Activated T-cell treated with anti-CD3 and anti-CD28 coated beads, Interleukin-2, amount 50 U/mL, for 1 hour (primary cell): ENCODE data around the gene NDUFS6.

Experiments
- DNase-seq: peaks from one replicate; pipeline ENCODE4 v3.0.0-alpha.2; 2020

The NDUFS6 gene

GRCh38 chr5:1818784-1819183 lies 17.6 kb downstream of the NDUFS6 start:
- DNase-seq = no peak

GRCh38 chr5:1819458-1819857 lies 18.3 kb downstream of the NDUFS6 start:
- no peak for DNase-seq

GRCh38 chr5:1820381-1820780 lies 19.2 kb downstream of the NDUFS6 start:
- DNase-seq = no peak

GRCh38 chr5:1820926-1821325 lies 19.7 kb downstream of the NDUFS6 start:
- DNase-seq = no peak

GRCh38 chr5:1821862-1822261 lies 20.7 kb downstream of the NDUFS6 start:
- no peak for DNase-seq

GRCh38 chr5:1823381-1824034 lies 22.3 kb downstream of the NDUFS6 start:
- no peak for DNase-seq

- no peak for DNase-seq
Observed at GRCh38 chr5:1824109-1824821, 23.1 kb downstream of the NDUFS6 start.

GRCh38 chr5:1824903-1825841 lies 24.0 kb downstream of the NDUFS6 start:
- DNase-seq = no peak

GRCh38 chr5:1826235-1826980 lies 25.2 kb downstream of the NDUFS6 start:
- DNase-seq = no peak

- no peak for DNase-seq
Observed at GRCh38 chr5:1827025-1827885, 26.0 kb downstream of the NDUFS6 start.

GRCh38 chr5:1827886-1828397 lies 26.7 kb downstream of the NDUFS6 start:
- DNase-seq = peak; percentile 52

- DNase-seq = no peak
Observed at GRCh38 chr5:1830571-1831228, 29.5 kb downstream of the NDUFS6 start.

GRCh38 chr5:1831257-1831656 lies 30.1 kb downstream of the NDUFS6 start:
- no peak for DNase-seq

- no peak for DNase-seq
Observed at GRCh38 chr5:1831677-1832313, 30.6 kb downstream of the NDUFS6 start.

- DNase-seq = no peak
Observed at GRCh38 chr5:1832511-1833250, 31.5 kb downstream of the NDUFS6 start.

GRCh38 chr5:1833264-1834021 lies 32.2 kb downstream of the NDUFS6 start:
- no peak for DNase-seq

GRCh38 chr5:1834022-1834551 lies 32.9 kb downstream of the NDUFS6 start:
- DNase-seq = no peak

GRCh38 chr5:1834721-1835429 lies 33.7 kb downstream of the NDUFS6 start:
- no peak for DNase-seq
